ENCODE data around the gene LDHAL6A.
"Not testable (repeated sequence)": the region's sequence is repeated elsewhere in the genome, so short reads cannot be mapped to it uniquely, and the experiment has no call there.

Gene LDHAL6A

GRCh38 chr11:18455686-18456372, at the start of gene LDHAL6A:
TSS of gene LDHAL6A (plus strand) at chr11:18455856. CDS start at chr11:18456681, 825 bp downstream.
- intact Hi-C loops (cut with DNase I) = no loop called here
- peak in 1 of 10 donors; percentile 86 for DNase-seq

DNA sequence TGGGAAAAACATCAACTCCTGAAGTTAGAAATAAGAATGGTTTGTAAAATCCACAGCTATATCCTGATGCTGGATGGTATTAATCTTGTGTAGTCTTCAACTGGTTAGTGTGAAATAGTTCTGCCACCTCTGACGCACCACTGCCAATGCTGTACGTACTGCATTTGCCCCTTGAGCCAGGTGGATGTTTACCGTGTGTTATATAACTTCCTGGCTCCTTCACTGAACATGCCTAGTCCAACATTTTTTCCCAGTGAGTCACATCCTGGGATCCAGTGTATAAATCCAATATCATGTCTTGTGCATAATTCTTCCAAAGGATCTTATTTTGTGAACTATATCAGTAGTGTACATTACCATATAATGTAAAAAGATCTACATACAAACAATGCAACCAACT, 48.3 kb upstream of the LDHAL6A start:
- DNase-seq; intact Hi-C loops (cut with DNase I): not testable (repeated sequence)

- intact Hi-C loops (cut with DNase I) = no loop called here
Observed at GRCh38 chr11:18408558-18409291, 46.9 kb upstream of the LDHAL6A start.

GRCh38 chr11:18416459-18416858, 39.2 kb upstream of the LDHAL6A start:
- intact Hi-C loops (cut with DNase I) = no loop called here
- no peak for DNase-seq

More at GRCh38 chr11:18408558-18409291, 46.9 kb upstream of the LDHAL6A start:
- no peak for DNase-seq

DNA sequence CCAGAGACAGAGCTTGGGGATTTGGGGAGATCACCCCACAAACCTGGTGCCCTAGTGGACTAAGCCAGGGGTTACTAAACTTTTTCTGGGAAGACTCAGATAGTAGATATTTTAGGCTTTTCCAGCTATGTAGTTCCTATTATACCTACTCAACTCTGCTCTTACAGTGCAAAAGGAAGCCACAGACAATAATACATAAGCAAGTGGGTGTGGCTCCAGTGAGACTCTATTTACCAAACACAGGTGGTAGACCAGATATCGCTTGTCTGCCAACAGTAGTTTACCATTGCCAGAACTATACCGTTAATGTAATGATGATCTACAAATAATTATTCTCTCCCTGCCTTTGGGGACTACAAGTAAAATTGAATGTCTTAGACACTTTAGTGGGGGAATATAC, 36.6 kb upstream of the LDHAL6A start:
- intact Hi-C loops (cut with DNase I) = no loop called here
- DNase-seq = no peak

DNA sequence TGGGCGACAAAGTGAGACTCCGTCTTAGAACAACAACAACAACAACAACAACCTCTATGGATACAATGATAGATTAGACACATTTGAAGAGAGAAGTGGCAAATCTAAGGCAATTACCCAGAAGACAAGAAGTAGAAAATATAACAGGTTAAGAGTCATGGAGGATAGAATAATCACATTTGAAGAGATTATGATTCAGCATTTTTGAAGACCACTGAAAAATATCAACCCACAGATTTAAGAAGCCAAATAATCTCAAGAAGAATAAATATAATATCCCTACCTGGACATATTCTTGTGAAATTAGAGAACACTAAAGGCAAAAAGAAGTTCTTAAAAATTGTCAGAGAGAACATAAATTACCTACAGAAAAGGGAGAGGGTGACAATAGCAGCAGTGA, 35.6 kb upstream of the LDHAL6A start:
- intact Hi-C loops (cut with DNase I) = no loop called here
- DNase-seq = no peak

DNA sequence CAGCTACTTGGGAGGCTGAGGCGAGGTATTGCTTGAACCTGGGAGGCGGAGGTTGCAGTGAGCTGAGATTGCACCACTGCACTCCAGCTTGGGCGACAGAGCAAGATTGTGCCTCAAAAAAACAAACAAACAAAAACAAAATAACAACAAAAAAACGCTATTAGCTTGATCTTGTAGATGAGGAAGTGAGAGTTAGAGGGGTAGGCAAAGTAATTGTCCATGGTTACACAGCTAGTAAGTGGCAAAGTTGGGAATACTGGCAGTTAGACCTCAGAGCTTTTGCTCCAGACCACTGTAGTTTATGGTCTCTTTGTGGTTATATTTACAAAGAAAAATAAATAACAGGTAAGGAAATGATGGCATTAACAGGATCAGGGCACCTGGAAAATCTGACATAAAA, 28.4 kb upstream of the LDHAL6A start:
- no peak for DNase-seq
- intact Hi-C loops (cut with DNase I) = no loop called here

GRCh38 chr11:18429332-18429731, 26.3 kb upstream of the LDHAL6A start:
- intact Hi-C loops (cut with DNase I) = no loop called here
- DNase-seq = no peak

DNA sequence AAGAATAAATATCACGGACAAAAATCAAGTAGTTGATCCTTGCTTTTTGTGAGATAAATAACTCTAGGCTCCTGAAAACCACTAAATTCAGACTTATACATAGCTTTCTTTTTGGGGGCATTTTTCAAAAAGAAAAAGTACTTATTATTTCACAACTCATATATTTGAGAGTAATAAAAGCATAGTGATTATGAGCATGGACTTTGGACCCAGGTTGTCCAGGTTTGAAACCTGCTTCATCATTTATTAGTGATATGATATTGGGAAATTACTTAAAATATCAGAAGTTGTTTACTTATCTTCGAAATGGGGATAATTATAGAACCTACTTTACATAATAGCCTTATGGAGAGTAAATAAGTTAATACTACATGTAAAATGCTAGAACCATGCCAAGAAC, 17.0 kb upstream of the LDHAL6A start:
- intact Hi-C loops (cut with DNase I) = no loop called here

DNA sequence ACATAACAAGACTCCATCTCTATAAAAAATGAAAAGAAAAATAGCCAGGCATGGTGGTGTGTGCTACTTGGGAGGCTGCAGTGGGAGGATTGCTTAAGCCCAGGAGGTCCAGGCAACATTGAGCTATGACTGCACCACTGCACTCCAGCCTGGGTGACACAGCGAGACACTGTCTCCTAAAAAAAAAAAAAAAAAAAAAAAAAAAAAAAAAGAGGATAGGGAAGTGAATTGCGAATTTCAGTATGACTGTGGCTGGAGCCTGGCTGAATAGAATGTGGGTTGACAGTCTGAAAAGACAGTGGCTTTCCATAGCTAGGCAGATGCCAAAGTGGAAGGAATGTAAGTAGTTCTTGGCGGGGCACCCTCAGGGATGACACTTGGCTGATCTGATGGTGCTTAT, 6.4 kb upstream of the LDHAL6A start:
- intact Hi-C loops (cut with DNase I) = no loop called here
- DNase-seq = no peak

More for the DNA sequence above, 17.0 kb upstream of the LDHAL6A start:
- DNase-seq = no peak

DNA sequence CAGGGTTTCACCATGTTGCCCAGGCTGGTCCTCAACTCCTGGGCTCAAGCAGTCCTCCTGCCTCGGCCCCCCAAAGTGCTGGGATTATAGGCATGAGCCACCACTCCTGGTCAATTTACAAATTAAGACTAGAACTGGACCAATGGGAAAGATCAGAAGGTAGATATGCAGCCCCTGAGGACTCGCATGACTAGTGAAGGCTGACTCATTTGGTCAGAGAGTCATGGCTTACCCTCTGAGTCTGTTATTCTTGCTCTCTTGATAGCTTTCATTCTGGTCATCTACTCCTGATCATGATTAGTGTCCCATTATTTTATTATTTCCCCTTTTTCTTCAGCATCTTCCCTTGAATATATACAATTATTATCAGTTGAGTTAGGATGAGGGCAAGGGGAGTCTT, 2.7 kb upstream of the LDHAL6A start:
- DNase-seq = no peak
- intact Hi-C loops (cut with DNase I) = no loop called here

GRCh38 chr11:18457450-18457849, 1.8 kb downstream of the LDHAL6A start:
- no peak for DNase-seq
- intact Hi-C loops (cut with DNase I) = no loop called here

DNA sequence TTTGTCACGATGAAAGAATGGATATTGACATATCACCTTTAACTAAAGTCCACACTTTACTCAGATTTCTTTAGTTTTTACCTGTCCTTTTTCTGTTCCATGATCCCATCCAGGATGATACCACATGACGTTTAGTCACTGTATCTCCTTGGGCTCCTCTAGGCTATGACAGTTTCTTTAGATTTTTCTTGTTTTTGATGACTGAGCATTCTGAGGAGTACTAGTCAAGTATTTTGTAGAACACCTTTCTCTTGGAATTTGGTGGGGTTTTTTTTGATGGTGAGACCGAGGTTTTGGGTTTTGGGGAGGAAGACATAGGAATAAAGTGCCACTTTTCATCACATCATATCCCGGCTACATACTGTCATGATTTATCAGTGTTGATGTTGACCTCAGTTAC, 4.0 kb downstream of the LDHAL6A start:
- DNase-seq = no peak
- intact Hi-C loops (cut with DNase I) = no loop called here

- intact Hi-C loops (cut with DNase I) = no loop called here
- DNase-seq = no peak
Observed at GRCh38 chr11:18461909-18462308, 6.3 kb downstream of the LDHAL6A start.

- intact Hi-C loops (cut with DNase I) = no loop called here
Observed at GRCh38 chr11:18463439-18463838, 7.8 kb downstream of the LDHAL6A start.

GRCh38 chr11:18466402-18466801, 10.7 kb downstream of the LDHAL6A start:
- DNase-seq = no peak
- intact Hi-C loops (cut with DNase I) = no loop called here

More at GRCh38 chr11:18463439-18463838, 7.8 kb downstream of the LDHAL6A start:
- DNase-seq = no peak

DNA sequence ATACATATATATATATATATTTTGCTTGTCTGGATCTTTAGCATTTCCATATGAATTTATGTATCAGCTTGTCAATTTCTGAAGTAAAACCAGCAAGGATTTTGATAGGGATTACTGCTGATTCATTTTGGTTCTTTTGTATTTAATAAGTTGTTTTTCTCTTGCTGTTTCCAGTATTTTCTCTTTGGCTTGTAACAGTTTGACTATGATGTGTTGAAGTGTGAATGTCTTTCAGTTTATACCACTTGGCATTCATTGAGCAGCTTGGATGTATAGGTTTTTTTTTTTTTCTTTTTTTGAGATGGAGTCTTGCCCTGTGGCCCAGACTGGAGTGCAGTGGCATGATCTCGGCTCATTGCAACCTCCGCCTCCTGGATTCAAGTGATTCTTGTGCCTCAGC, 12.4 kb downstream of the LDHAL6A start:
- intact Hi-C loops (cut with DNase I) = no loop called here
- DNase-seq = no peak

DNA sequence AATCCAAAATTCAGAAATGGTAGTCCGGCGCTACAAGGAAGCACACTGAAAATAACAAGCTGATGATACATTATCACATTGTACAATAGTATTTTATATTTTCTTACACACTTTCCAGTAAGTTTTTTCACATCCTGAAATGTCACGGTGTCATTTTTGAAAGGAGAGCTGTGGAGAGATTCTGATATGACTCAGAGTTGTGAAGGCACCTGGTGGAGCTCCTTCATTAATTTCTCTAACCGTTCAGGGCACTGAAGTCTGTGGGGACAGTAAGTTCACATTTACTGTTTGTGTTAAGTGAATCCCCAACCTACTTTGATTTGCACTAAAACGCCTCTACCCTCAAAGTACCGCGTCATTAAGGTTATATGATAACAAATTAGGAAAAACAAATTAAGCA, 13.3 kb downstream of the LDHAL6A start:
- intact Hi-C loops (cut with DNase I) = no loop called here
- DNase-seq = no peak

DNA sequence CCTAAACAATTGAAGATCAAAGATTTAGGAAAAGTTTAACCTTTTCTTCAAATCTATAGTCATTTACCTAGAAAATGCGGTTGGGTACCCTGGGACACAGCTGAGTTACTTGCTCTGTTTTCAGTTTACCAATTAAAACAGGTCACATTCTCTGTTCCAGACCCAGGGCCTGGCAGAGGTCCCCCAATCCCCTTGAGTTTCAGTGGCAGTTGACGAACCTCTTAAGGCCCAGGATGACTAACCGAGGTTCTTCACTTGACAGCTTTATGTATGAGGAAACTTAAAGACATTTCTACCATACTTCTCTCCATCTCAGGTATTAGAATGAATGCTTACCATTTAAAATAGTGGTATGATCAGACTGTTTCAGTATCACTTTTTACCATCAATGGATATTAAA, 16.3 kb downstream of the LDHAL6A start:
- DNase-seq = no peak
- intact Hi-C loops (cut with DNase I) = no loop called here

- intact Hi-C loops (cut with DNase I) = no loop called here
- no peak for DNase-seq
Observed at GRCh38 chr11:18472587-18472986, 16.9 kb downstream of the LDHAL6A start.

DNA sequence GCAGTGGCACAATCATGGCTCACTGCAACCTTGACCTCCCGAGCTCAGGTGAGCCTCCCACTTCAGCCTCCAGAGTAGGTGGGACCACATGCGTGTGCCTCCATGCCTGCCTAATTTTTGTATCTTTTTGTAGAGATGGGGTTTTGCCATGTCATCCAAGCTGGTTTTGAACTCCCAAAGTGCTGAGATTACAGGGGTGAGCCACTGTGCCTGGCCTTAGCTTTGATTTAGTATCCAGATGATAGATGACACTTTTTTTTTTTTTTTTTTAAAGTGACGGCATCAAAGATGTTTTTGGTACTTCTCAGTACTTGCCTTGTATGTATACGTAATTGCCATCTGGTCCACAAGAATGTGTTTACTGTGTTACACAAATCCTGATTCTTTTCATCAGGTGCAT, 23.4 kb downstream of the LDHAL6A start:
- no peak for DNase-seq
- intact Hi-C loops (cut with DNase I) = no loop called here

DNA sequence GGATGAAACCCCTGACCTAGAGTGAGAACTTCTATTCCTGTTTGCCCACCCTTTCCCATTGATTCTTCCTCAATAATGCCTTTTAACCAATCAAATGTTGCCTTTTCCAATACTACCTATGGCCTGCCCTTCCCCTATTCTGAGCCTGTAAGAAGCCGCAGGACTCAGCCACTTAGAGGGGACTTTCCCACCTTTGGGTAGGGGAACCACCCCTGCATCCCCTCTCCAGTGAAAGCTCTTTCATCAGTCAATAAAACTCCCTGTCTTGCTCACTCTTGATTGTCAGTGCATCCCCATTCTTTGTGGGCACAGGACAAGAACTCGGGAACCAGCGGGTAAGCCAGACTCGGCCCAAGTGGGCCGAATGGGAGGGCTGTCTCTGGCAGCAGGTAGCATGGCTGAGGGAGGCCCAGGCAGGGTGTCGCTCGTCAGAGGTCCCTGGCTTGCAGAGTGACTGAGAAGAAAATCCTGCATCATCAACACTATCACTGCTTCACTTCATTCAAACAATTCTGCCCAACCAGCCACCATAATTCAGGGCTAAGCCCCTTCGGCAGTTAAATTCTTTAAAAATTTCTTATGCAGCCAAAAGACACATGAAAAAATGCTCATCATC, 30.4 kb downstream of the LDHAL6A start:
- intact Hi-C loops (cut with DNase I) = no loop called here
- DNase-seq = no peak

All from posterior cingulate gyrus (tissue), 11 donors.